Prostate gland (tissue), 2 donors: ENCODE data around the gene CTSF. TPM values are rescaled to one million over a fixed set of nuclear protein-coding genes. Genes with fewer than 3 reads are reported as not detected.

ENCODE experiments used
- DNase-seq: peaks from one replicate; pipeline ENCODE4 v3.0.0-alpha.2; 2019; ENCODE audit warnings: low spot score
- H3K27ac ChIP-seq, 2 donors: fragments of 200-600 bp; sonication (generic); 2 replicates each; pipeline ENCODE4 v1.5.1; 2017 to 2019
- H3K27me3 ChIP-seq: fragments of 200-600 bp; sonication (generic); replicated peaks from 2 replicates; pipeline ENCODE4 v1.5.1; 2019; ENCODE audit not compliant: insufficient read depth
- H3K36me3 ChIP-seq, 2 donors: fragments of 200-600 bp; sonication (generic); 1 replicate in 1 of 2; 2 replicates in 1 of 2; pipeline versions ENCODE4 v1.5.1 to v1.8.1; 2017 to 2019
- H3K4me1 ChIP-seq: fragments of 200-600 bp; sonication (generic); replicated peaks from 2 replicates; pipeline ENCODE4 v1.5.1; 2019
- H3K4me3 ChIP-seq, 2 donors: fragments of 200-600 bp; sonication (generic); 2 replicates each; pipeline ENCODE4 v1.5.1; 2017 to 2019
- H3K9me3 ChIP-seq: fragments of 200-600 bp; sonication (generic); 2 replicates; pipeline ENCODE4 v1.5.1; 2017
- CTCF ChIP-seq, 4 experiments: fragments of 200-600 bp in 2 of 4; fragments of 450-650 bp in 2 of 4; sonication (generic) in 2 of 4; IDR thresholded peaks; 1 replicate in 3 of 4; 2 replicates in 1 of 4; pipeline ENCODE4 v1.5.1; 2016 to 2019; ENCODE audit warnings: antibody characterized with exemption in 4 of 4, mild to moderate bottlenecking in 2 of 4, moderate library complexity in 2 of 4
- POLR2A ChIP-seq: fragments of 450-650 bp; IDR thresholded peaks from one replicate; pipeline ENCODE4 v1.6.1; 2016; ENCODE audit warnings: antibody characterized with exemption, mild to moderate bottlenecking
- POLR2AphosphoS5 ChIP-seq: sonication (generic); formaldehyde crosslinking; IDR thresholded peaks from one replicate; pipeline ENCODE4 v1.6.1; 2017; ENCODE audit warnings: antibody characterized with exemption
- WGBS: methylation state at CpG from one replicate; pipeline ENCODE4 v1.1.5; 2018; 5-methylcytosine and 5-hydroxymethylcytosine counted together
- intact Hi-C: fragments of 100-400 bp; cut with DNase I; formaldehyde crosslinking; loops from one replicate; pipeline ENCODE4 v1.14.2; 2022
- total RNA-seq, 2 donors: library from RNA; depleted of rRNA; stranded (reverse); fragments of >200 nt; gene quantifications; one replicate each; pipeline ENCODE4 v1.1.0, GENCODE V29; 2016

CTSF gene
- total RNA-seq, 2 donors from 2014 or later, result 119 to 130 TPM

GRCh38 chr11:66549696-66550095, 18.7 kb downstream of the CTSF start:
- Histone ChIP-seq H3K27ac (no peak overlapping the region), H3K36me3 (no peaks in the 10 kb centered on the region), H3K9me3 (no peaks in the 10 kb centered on the region), H3K27me3 (no peaks in the 10 kb centered on the region), H3K4me3 (no peak overlapping the region), H3K4me1 (no peaks in the 10 kb centered on the region)
- 86% methylated on average over 3 of the region's 3 CpGs for WGBS
- intact Hi-C loops, result no loop called here
- DNase-seq, result no peak
- TF ChIP-seq POLR2AphosphoS5 (no peak), CTCF (IDR thresholded peaks at IDR 0.05) (no peak), POLR2A (no peak)

GRCh38 chr11:66548774-66549630, 19.4 kb downstream of the CTSF start:
- Histone ChIP-seq H3K36me3 (no peaks in the 10 kb centered on the region), H3K9me3 (no peaks in the 10 kb centered on the region), H3K27ac (no peak overlapping the region), H3K4me3 (no peak overlapping the region), H3K4me1 (peaks cover under 1% of the 10 kb centered on the region), H3K27me3 (no peaks in the 10 kb centered on the region)
- WGBS, result 47% methylated on average over 16 of the region's 16 CpGs
- no peak for DNase-seq
- intact Hi-C loops, result no loop called here
- TF ChIP-seq POLR2AphosphoS5, result no peak
- no peak for TF ChIP-seq CTCF (IDR thresholded peaks at IDR 0.05)
- TF ChIP-seq POLR2A, result no peak

GRCh38 chr11:66548041-66548440, 20.4 kb downstream of the CTSF start:
- peaks cover 4% of the 10 kb centered on the region for H3K4me1 ChIP-seq
- WGBS, result 39% methylated on average over 11 of the region's 11 CpGs
- H3K27me3 ChIP-seq, result no peaks in the 10 kb centered on the region
- no peak overlapping the region for H3K27ac ChIP-seq
- H3K9me3 ChIP-seq, result no peaks in the 10 kb centered on the region
- no peak overlapping the region for H3K4me3 ChIP-seq
- intact Hi-C loops, result no loop called here
- TF ChIP-seq POLR2AphosphoS5 (no peak), POLR2A (no peak), CTCF (IDR thresholded peaks at IDR 0.05) (no peak)
- DNase-seq, result no peak
- no peaks in the 10 kb centered on the region for H3K36me3 ChIP-seq

GRCh38 chr11:66547662-66548009, 20.8 kb downstream of the CTSF start:
- H3K27ac ChIP-seq, result no peak overlapping the region

More at GRCh38 chr11:66547662-66548009, 20.8 kb downstream of the CTSF start:
- Histone ChIP-seq H3K4me1 (peaks cover 4% of the 10 kb centered on the region), H3K27me3 (no peaks in the 10 kb centered on the region), H3K36me3 (no peaks in the 10 kb centered on the region), H3K9me3 (no peaks in the 10 kb centered on the region), H3K4me3 (no peak overlapping the region)
- intact Hi-C loops, result no loop called here
- TF ChIP-seq POLR2A, result no peak
- no peak for TF ChIP-seq CTCF (IDR thresholded peaks at IDR 0.05)
- TF ChIP-seq POLR2AphosphoS5, result no peak
- no peak for DNase-seq
- 56% methylated on average over 5 of the region's 5 CpGs for WGBS
